Mucosa of descending colon (tissue), 3 donors: ENCODE measurements around the gene MYO10. TPM values are rescaled to one million over a fixed set of nuclear protein-coding genes. Genes with fewer than 3 reads are reported as not detected.

Experiments
- ATAC-seq: fragments of 200-7000 bp; cut with Tn5 transposase; one replicate; pipeline ENCODE4 v1.9.1; 2020; ENCODE audit warnings: mild to moderate bottlenecking, moderate library complexity
- DNase-seq, 3 donors: peaks; one replicate each; pipeline ENCODE4 v3.0.0-alpha.2; 2020
- H3K36me3 ChIP-seq: fragments of 200-600 bp; one replicate; pipeline ENCODE4 v1.8.0; 2021; ENCODE audit warnings: low read depth, mild to moderate bottlenecking
- H3K4me1 ChIP-seq: fragments of 200-600 bp; one replicate; pipeline ENCODE4 v1.8.0; 2021; ENCODE audit warnings: low read depth, mild to moderate bottlenecking
- H3K4me3 ChIP-seq: fragments of 200-600 bp; one replicate; pipeline ENCODE4 v1.8.0; 2021; ENCODE audit warnings: mild to moderate bottlenecking
- H3K9me3 ChIP-seq: fragments of 200-600 bp; one replicate; pipeline ENCODE4 v1.8.0; 2021; ENCODE audit warnings: mild to moderate bottlenecking
- intact Hi-C, 2 donors: fragments of 100-400 bp; cut with DNase I in 1 of 2; cut with micrococcal nuclease in 1 of 2; formaldehyde crosslinking; loops; one replicate each; pipeline versions ENCODE4 v1.11.0 to v1.11.1; 2022; cut with DNase I, micrococcal nuclease
- total RNA-seq, 3 donors: library from RNA; stranded (reverse); fragmentation: NEBNext Ultra II Directional in 2 of 3; extraction: Animal tissue kit (Norgen Biotek cat#: 25700) in 2 of 3; gene quantifications; one replicate each; pipeline versions ENCODE4 v1.2.1 to v1.2.4, GENCODE V29; 2021 to 2023
- TF ChIP-seq, protein P1 (sequence below): fragments of 200-600 bp; IDR thresholded peaks from one replicate; pipeline ENCODE4 v1.8.0; 2022; ENCODE audit warnings: antibody characterized with exemption, mild to moderate bottlenecking
- donor health status: DM: no; HTN: no; CAD: no; lungs with moderate emphysema.
- donor health status: DM: no; HTN: no; CAD: no.
- donor health status: DM: no; HTN: yes; CAD: no.

MYO10 gene
- total RNA-seq, 3 donors from 2014 or later = 29.4 to 87.8 (median 61.3) TPM

DNA sequence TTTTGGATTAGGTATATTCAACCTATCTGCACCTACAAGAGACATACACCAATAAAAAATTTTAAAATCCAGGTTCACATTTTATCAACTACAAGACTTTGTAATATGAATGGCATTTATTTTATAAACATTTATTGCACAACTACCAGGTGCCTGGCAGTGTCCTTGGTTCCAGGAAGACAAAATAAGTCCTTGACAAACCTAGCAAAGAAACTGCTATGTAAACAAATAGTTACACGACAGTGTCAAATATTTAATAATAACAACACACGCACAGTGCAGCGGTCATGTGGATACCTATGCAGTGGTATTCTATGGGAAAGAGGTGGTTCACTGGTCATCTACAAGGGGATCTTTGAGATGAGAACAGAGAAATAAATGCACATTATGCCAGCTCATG is 120.7 kb downstream of the MYO10 start:
- no peak overlapping the region for H3K4me3 ChIP-seq
- intact Hi-C loops = no loop called here
- no peak for DNase-seq
- H3K9me3 ChIP-seq = no peaks in the 10 kb centered on the region
- TF ChIP-seq, protein P1, sequence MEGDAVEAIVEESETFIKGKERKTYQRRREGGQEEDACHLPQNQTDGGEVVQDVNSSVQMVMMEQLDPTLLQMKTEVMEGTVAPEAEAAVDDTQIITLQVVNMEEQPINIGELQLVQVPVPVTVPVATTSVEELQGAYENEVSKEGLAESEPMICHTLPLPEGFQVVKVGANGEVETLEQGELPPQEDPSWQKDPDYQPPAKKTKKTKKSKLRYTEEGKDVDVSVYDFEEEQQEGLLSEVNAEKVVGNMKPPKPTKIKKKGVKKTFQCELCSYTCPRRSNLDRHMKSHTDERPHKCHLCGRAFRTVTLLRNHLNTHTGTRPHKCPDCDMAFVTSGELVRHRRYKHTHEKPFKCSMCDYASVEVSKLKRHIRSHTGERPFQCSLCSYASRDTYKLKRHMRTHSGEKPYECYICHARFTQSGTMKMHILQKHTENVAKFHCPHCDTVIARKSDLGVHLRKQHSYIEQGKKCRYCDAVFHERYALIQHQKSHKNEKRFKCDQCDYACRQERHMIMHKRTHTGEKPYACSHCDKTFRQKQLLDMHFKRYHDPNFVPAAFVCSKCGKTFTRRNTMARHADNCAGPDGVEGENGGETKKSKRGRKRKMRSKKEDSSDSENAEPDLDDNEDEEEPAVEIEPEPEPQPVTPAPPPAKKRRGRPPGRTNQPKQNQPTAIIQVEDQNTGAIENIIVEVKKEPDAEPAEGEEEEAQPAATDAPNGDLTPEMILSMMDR = no peak
- peaks cover 10% of the 10 kb centered on the region for H3K4me1 ChIP-seq
- ATAC-seq = no peak
- H3K36me3 ChIP-seq = no peaks in the 10 kb centered on the region

DNA sequence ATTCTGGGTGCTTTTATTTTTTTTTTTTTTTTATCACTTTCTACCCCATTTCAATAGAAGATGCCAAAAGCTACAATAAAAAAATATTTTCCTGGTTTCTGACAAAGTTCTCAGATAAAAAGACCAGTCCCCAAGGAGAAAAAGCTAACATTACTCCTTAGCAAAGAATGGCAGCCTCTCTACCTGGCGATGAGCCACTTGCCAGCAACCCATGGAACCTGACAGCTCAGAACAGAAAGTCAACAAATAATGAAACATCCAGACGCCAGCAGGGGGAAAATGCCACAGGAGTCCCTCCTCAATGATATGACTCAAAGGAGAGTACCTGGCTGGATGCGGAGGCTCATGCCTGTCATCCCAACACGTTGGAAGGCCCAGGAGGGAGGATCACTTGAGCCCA is 123.2 kb downstream of the MYO10 start:
- intact Hi-C loops = no loop called here
- TF ChIP-seq, protein P1 = no peak
- Histone ChIP-seq H3K4me3 (no peak overlapping the region), H3K36me3 (no peaks in the 10 kb centered on the region), H3K4me1 (peaks cover 15% of the 10 kb centered on the region), H3K9me3 (no peaks in the 10 kb centered on the region)
- DNase-seq (peak in 1 of 3 donors; percentile 32), ATAC-seq (peak; percentile 68)

DNA sequence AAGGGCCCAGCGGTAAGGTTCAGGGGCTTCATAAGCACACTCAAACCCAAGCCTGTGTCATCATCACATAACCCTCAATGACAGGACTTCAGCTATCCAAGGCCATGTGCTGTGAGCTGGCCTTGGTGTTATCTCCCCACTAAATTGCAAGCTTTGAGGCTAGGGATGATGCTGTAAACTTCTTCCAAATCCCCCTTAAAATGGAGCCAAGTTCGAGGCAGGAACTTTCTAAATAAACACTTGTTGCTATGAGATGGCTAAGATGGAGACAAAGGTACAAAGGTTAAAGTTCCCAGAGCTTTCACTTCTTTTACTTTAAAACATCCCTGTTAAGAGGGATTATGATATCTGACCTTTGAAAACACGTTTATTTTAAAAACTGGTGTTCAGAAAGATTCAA is 123.6 kb downstream of the MYO10 start:
- no peak overlapping the region for H3K4me3 ChIP-seq
- DNase-seq (no peak), ATAC-seq (peak; percentile 44)
- no peaks in the 10 kb centered on the region for H3K9me3 ChIP-seq
- intact Hi-C loops = no loop called here
- TF ChIP-seq, protein P1 = no peak
- no peaks in the 10 kb centered on the region for H3K36me3 ChIP-seq
- peaks cover 15% of the 10 kb centered on the region for H3K4me1 ChIP-seq

DNA sequence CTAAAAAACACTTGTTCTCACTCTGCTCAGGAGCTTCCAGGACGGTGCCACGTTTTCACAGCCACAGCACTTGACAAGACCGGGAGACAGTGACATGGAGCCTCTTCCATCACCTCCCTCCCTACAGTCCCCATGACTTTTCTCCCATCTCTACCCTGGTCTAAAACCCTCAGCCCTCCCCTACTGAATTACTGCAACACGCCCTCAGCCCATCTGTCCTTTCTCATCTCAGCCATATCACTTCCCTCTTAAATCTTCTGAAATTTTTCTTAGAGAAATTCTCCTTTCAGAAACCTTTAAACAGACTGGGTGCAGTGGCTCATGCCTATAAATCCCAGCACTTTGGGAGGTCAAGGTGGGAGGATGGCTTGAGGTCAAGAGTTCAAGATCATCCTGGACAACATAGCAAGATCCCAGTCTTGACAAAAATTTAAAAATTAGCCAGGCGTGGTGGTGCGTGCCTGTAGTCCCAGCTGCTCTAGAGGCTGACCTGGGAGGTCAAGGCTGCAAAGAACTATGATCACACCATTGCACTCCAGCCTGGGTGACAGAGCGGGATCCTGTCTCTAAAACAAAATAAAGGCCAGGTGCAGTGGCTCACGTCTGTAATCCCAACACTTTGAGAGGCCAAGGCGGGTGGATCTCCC is 125.8 kb downstream of the MYO10 start:
- ATAC-seq (no peak), DNase-seq (no peak)
- intact Hi-C loops = no loop called here
- H3K36me3 ChIP-seq = no peaks in the 10 kb centered on the region
- H3K4me1 ChIP-seq = peaks cover 15% of the 10 kb centered on the region
- H3K9me3 ChIP-seq = no peaks in the 10 kb centered on the region
- no peak overlapping the region for H3K4me3 ChIP-seq
- TF ChIP-seq, protein P1 = no peak

DNA sequence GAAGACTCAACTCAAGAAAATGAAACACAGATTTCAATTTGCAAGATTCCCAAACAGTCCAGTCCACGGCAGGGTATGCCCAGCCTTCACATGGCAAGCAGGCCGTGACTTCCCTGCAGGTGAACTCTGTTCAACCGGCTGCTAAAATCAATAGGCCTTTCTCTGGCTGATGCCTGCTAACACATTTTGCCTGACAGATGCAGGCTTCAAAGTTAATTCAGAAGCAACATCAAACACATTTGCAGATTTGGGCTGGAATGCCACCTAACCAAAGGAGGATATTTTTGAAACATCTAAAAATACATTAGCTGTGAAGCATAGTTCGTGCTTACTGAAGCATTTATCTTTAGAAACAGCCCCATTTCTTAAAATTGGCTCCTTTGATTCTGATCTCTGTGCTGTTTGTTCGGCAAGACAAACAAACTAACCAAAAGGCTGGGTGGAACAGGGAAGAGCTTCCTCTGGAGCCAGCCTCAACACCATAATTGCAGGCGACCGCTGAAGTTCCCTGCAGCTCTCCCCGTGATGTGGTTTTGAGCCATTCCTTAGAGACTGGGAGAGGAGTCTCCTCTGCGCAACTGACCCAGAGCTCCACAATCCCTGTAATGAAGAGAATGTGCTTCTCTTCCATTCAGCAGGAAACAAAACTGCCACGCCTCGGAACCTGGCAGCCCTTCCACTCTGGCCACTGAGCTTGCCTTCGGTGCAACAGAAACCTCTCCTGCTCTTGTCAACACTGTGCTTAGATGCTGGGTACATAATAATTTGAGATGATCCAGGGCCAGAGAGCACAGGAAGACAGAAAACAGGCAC is 126.5 kb downstream of the MYO10 start:
- ATAC-seq (peak; percentile 63), DNase-seq (peak in 1 of 3 donors; percentile 28)
- intact Hi-C loops = no loop called here
- Histone ChIP-seq H3K4me1 (peaks cover 15% of the 10 kb centered on the region), H3K9me3 (no peaks in the 10 kb centered on the region), H3K36me3 (no peaks in the 10 kb centered on the region), H3K4me3 (no peak overlapping the region)
- TF ChIP-seq, protein P1 = no peak
